Measurements from ENCODE around the gene RYR2.

DNA sequence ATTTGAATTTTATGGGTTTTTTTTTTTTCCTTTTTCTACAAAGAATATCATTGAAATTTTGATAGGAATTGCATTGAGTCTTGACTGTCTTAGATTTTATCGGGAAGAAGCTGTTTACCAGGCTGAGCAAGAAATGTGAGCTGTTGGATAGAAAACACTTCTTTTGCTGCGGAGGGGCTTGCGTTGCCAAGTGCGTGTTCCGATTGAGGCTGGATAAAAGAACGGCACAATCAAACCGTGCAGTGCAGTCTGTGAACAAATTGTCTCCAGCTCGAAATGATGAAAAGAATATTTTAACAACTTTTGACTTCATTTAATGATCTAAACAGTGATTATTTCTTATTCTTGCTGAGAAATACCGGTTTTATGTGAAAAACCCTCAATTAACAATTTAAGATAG, 149.4 kb downstream of the RYR2 start:
- TF ChIP-seq, protein P1, sequence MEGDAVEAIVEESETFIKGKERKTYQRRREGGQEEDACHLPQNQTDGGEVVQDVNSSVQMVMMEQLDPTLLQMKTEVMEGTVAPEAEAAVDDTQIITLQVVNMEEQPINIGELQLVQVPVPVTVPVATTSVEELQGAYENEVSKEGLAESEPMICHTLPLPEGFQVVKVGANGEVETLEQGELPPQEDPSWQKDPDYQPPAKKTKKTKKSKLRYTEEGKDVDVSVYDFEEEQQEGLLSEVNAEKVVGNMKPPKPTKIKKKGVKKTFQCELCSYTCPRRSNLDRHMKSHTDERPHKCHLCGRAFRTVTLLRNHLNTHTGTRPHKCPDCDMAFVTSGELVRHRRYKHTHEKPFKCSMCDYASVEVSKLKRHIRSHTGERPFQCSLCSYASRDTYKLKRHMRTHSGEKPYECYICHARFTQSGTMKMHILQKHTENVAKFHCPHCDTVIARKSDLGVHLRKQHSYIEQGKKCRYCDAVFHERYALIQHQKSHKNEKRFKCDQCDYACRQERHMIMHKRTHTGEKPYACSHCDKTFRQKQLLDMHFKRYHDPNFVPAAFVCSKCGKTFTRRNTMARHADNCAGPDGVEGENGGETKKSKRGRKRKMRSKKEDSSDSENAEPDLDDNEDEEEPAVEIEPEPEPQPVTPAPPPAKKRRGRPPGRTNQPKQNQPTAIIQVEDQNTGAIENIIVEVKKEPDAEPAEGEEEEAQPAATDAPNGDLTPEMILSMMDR (IDR thresholded peaks at IDR 0.05; ENCODE audit: poor library complexity) = no peak
- no peak for TF ChIP-seq EZH2phosphoT487 (IDR thresholded peaks at IDR 0.05; ENCODE audit: low read depth, severe bottlenecking, unreplicated experiment)
- TF ChIP-seq EZH2 (IDR thresholded peaks at IDR 0.05; ENCODE audit: borderline replicate concordance) = no peak

All from hepatocyte (in vitro differentiated cells).